Endothelial cell of umbilical vein (primary cell): ENCODE data around the gene RALGAPB.

Source experiments
- EZH2 ChIP-seq: IDR thresholded peaks from 2 replicates; pipeline ENCODE4 v1.6.1; 2012; ENCODE audit warnings: borderline replicate concordance, low read depth, mild to moderate bottlenecking, moderate library complexity, low read length, inconsistent platforms; ENCODE audit not compliant: severe bottlenecking
- FOS ChIP-seq: IDR thresholded peaks from 2 replicates; pipeline ENCODE4 v1.6.1; 2011; ENCODE audit warnings: mild to moderate bottlenecking, low read length, moderate library complexity, borderline replicate concordance; ENCODE audit not compliant: insufficient read depth
- POLR2A ChIP-seq: IDR thresholded peaks from 2 replicates; pipeline ENCODE4 v1.6.1; 2012; ENCODE audit warnings: low read depth, mild to moderate bottlenecking, control low read depth, low read length
- POLR2AphosphoS5 ChIP-seq: IDR thresholded peaks from 2 replicates; pipeline ENCODE4 v1.6.1; 2012; ENCODE audit warnings: low read depth, mild to moderate bottlenecking, control low read depth, low read length, moderate library complexity; ENCODE audit not compliant: insufficient read depth
- TF ChIP-seq, protein P1 (sequence below), 2 donors: IDR thresholded peaks; 1 replicate in 1 of 2; 2 replicates in 1 of 2; pipeline ENCODE4 v1.5.1; 2011; ENCODE audit warnings: low read length in 2 of 2, mild to moderate bottlenecking in 2 of 2, moderate library complexity in 2 of 2, control low read depth in 1 of 2, inconsistent platforms in 1 of 2, low read depth in 1 of 2; ENCODE audit not compliant: insufficient read depth in 1 of 2; ENCODE audit errors: extremely low read depth in 1 of 2

DNA sequence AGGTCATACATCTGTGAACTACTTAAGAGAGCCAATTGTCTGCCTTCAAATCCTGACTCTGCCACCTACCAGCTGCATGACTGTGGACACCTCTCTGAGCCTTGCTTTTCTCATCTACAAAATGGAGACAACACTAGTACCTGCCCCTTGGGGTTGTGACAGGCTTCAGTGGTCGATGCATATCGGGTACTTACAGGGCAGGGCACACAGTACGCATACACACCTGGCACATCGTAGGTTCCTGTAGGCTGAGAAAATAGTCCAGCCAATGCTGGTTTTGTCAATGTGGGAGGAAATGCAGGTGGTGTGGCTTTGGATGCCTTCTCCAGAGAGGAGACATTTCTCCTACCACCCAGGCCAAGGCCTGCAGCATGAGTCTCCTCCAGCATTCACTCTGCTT, 110.7 kb downstream of the RALGAPB start:
- TF ChIP-seq, protein P1, sequence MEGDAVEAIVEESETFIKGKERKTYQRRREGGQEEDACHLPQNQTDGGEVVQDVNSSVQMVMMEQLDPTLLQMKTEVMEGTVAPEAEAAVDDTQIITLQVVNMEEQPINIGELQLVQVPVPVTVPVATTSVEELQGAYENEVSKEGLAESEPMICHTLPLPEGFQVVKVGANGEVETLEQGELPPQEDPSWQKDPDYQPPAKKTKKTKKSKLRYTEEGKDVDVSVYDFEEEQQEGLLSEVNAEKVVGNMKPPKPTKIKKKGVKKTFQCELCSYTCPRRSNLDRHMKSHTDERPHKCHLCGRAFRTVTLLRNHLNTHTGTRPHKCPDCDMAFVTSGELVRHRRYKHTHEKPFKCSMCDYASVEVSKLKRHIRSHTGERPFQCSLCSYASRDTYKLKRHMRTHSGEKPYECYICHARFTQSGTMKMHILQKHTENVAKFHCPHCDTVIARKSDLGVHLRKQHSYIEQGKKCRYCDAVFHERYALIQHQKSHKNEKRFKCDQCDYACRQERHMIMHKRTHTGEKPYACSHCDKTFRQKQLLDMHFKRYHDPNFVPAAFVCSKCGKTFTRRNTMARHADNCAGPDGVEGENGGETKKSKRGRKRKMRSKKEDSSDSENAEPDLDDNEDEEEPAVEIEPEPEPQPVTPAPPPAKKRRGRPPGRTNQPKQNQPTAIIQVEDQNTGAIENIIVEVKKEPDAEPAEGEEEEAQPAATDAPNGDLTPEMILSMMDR (IDR thresholded peaks at IDR 0.05; ENCODE audit: extremely low read depth in 1 of 2, insufficient read depth in 1 of 2, low read depth in 1 of 2, low read length in 2 of 2): no peak
- TF ChIP-seq POLR2AphosphoS5: no peak
- no peak for TF ChIP-seq POLR2A
- TF ChIP-seq EZH2: no peak
- no peak for TF ChIP-seq FOS
